GM10248 (cell line): ENCODE measurements around the gene ABHD2.

Source experiments
- CTCF ChIA-PET: fragments of 300-600 bp; sonication (Branson Sonifier 250); formaldehyde crosslinking; extraction: SDS; loops from one replicate; lab custom pipeline; 2021; ENCODE audit warnings: antibody characterized with exemption; lab: Yijun Ruan, JAX
- POLR2A ChIA-PET: fragments of 350-650 bp; sonication (Branson Sonifier 250); formaldehyde crosslinking; extraction: SDS; loops from one replicate; lab custom pipeline; 2020; ENCODE audit warnings: antibody characterized with exemption; lab: Yijun Ruan, JAX
- DNase-seq: peaks from one replicate; pipeline ENCODE4 v3.0.0; 2012; ENCODE audit errors: extremely low spot score
- TF ChIP-seq, protein P1 (sequence below): IDR thresholded peaks from 2 replicates; pipeline ENCODE4 v1.5.1; 2012; ENCODE audit warnings: mild to moderate bottlenecking, low read depth; ENCODE audit errors: extremely low read depth, missing control alignments, control extremely low read depth

ABHD2 gene

DNA sequence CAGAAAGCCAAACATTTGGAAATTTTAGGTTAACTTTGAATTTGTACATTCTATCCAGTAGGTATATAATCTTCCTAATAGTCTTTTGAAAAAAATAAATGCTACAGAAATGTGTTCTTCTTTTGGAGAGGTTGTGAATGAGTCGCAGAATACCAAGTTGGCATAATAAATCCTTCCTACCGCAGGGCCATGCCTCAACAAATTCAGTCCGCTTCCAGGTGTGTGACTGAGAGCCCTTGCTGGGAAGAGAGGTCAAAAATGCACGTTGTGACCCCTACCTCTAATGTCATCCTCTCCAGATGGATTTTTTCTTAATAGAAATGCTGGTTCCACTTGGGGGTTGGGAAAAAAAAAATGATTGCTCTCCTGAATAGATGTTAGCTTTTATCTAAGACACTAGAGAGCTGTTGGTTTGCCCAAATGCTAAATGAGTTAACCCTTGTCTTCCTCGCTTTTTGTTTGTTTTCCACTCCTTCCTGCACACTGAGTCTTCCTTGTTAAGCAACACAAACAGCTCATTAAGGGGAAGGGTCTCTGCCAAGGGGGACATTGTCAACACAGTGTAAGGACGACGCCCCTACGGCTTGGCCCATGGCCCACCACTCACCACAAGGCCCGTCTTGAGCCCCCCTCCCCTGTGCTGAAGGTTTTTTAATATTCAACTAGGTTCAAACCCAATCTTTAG is 99.2 kb downstream of the ABHD2 start:
- DNase-seq: no peak
- TF ChIP-seq, protein P1, sequence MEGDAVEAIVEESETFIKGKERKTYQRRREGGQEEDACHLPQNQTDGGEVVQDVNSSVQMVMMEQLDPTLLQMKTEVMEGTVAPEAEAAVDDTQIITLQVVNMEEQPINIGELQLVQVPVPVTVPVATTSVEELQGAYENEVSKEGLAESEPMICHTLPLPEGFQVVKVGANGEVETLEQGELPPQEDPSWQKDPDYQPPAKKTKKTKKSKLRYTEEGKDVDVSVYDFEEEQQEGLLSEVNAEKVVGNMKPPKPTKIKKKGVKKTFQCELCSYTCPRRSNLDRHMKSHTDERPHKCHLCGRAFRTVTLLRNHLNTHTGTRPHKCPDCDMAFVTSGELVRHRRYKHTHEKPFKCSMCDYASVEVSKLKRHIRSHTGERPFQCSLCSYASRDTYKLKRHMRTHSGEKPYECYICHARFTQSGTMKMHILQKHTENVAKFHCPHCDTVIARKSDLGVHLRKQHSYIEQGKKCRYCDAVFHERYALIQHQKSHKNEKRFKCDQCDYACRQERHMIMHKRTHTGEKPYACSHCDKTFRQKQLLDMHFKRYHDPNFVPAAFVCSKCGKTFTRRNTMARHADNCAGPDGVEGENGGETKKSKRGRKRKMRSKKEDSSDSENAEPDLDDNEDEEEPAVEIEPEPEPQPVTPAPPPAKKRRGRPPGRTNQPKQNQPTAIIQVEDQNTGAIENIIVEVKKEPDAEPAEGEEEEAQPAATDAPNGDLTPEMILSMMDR: no peak
- ChIA-PET CTCF (interaction anchor here (1.8 to 2.4 kb wide), 2 partner anchors 10 to 16 kb away, joined by 7 to 11 read pairs; no protein-coding TSS in a partner anchor), POLR2A (no interaction called here)

DNA sequence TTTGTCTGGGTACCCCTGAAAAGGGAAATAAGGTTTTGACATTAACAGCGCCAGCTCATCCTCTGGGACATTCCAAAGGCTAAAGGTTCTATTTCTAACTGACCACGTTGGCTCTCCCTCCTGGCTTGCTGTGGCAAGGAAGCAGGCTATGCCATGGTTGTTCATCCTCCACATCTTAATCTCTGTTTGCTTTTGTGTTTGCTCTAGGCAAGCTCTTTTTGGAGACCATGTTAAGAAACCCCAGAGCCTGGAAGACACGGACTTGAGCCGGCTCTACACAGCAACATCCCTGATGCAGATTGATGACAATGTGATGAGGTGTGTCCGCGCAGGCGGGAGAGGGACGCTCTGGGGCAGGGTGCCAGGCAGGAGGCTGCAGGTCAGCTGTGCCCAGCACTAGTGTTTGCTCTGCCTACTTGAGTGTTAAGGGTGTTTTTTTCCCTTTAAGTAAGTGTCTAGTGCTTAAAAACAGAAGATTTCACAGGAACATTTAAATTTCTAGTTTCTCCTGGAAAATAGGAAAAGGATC is 99.8 kb downstream of the ABHD2 start:
- ChIA-PET CTCF (interaction anchor here (1.8 to 2.4 kb wide), 2 partner anchors 10 to 16 kb away, joined by 7 to 11 read pairs; no protein-coding TSS in a partner anchor), POLR2A (no interaction called here)
- TF ChIP-seq, protein P1: no peak

DNA sequence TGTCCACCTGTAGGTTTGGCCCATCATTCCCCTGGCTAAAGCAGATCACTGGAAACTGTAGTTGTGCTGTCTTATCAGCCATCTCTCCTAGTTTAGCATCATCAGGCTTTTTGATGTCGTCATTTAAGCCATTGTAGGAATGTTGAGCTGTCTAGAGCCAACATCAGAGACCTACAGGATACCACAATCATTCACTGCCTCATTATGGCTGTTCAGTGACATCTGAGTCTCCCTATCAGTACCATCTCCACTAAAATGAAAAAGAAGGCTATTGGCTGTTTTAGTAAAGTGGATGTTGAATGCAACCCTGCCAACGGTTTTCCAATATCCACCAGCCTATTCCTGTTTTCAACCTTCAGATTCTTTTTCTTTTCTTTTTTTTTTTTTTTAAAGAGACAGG is 103.9 kb downstream of the ABHD2 start:
- no peak for DNase-seq
- ChIA-PET CTCF (interaction anchor here (1.2 to 10.9 kb wide), 3 partner anchors 14 to 24 kb away, joined by 5 to 93 read pairs (median 16); no protein-coding TSS in a partner anchor), POLR2A (no interaction called here)
- TF ChIP-seq, protein P1: no peak

More for the DNA sequence above, 99.8 kb downstream of the ABHD2 start:
- no peak for DNase-seq

DNA sequence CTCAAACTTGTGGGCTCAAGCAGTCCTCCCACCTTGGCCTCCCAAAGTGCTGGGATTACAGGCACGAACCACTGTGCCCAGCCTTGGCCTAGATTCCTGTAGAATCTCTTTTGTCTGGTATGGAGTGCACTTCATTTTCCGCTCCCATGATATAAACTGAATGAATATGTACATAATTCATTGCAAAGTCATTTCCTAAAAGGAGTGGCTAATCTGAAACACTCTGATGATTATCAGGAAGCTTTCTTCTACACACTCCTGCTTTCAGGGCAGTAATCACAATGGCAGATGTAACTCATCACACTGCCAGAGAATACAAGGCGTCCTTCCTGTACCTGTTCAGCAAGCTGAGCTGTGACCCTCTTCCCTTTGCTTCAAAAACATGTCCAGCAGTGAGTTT is 104.5 kb downstream of the ABHD2 start:
- TF ChIP-seq, protein P1: no peak
- CTCF ChIA-PET: interaction anchor here (1.7 to 10.9 kb wide), 3 partner anchors 14 to 33 kb away, joined by 3 to 93 read pairs (median 16); no protein-coding TSS in a partner anchor
- POLR2A ChIA-PET: no interaction called here
- DNase-seq: no peak

DNA sequence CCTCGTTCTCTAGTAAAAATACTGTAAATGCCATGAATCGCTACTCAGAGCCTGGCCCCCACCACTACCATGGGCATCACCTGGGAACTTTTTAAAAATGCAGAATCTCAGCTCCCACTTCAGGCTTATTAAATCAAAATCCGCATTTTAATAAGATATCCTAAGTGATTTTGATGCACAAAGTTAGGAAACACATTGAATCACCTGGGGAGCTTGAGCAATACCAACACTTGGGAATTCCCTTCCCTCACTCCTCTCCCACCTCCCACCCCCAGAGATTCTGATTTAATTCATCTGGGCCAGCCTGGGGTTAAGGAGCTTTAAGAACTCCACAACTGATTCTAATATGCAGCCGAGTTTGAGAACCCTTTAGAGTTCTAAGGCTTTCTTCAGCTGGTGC is 106.4 kb downstream of the ABHD2 start:
- TF ChIP-seq, protein P1: no peak
- POLR2A ChIA-PET: no interaction called here
- CTCF ChIA-PET: interaction anchor here (1.2 to 10.9 kb wide), 6 partner anchors 12 to 138 kb away, joined by 3 to 93 read pairs (median 6); no protein-coding TSS in a partner anchor
- no peak for DNase-seq

DNA sequence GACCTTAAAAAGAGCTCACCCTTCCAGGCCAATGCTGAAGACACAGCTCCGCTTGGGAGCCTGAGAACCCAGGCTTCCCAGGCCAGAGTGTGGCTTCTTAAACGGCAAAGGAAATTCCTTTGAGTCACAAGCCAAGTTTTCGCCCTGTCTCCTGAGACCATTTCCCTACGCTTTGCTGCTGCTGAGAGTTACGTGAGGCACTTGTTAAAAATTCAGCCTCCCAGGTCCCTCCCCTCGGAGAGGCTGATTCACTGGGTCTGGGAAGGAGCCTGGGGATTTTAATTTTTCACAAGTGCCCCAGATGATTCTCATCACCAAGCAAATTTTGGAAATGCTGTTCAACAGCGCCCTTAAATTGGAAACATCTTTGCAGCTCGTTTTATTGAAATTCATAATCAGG is 107.6 kb downstream of the ABHD2 start:
- DNase-seq: no peak
- POLR2A ChIA-PET: no interaction called here
- TF ChIP-seq, protein P1: no peak
- CTCF ChIA-PET: interaction anchor here (0.7 to 10.9 kb wide), 7 partner anchors 11 to 138 kb away, joined by 3 to 93 read pairs (median 6); no protein-coding TSS in a partner anchor
